HCT116 (cell line): ENCODE data around the gene HOOK1. TPM values are rescaled to one million over a fixed set of nuclear protein-coding genes. Genes with fewer than 3 reads are reported as not detected.

Source experiments
- ATAC-seq: fragments of 200-7000 bp; cut with Tn5 transposase; 2 replicates; pipeline ENCODE4 v1.9.1; 2020; ENCODE audit warnings: mild to moderate bottlenecking, moderate library complexity
- BruUV-seq: library from RNA; stranded (reverse); fragments of 400-500 nt; replicated peaks from 2 replicates; lab custom pipeline; 2021; lab: Mats Ljungman, UMichigan
- CTCF ChIA-PET: fragments of 300-600 bp; sonication (Branson Sonifier 250); formaldehyde crosslinking; loops from one replicate; lab custom pipeline; 2021; ENCODE audit warnings: antibody characterized with exemption; lab: Charles Lee
- POLR2A ChIA-PET: fragments of 300-600, 350-600 bp; sonication (Branson Sonifier 250); formaldehyde crosslinking; loops from one replicate; lab custom pipeline; 2021; ENCODE audit warnings: antibody characterized with exemption; lab: Charles Lee
- RAD21 ChIA-PET, 2 experiments: fragments of 300-600 bp; sonication (Branson Sonifier 250); formaldehyde crosslinking; loops; one replicate each; lab custom pipeline; 2023; ENCODE audit warnings: low total read pairs in 2 of 2; ENCODE audit not compliant: uncharacterized antibody in 2 of 2, unreplicated experiment in 2 of 2, low non-redundant PET in 1 of 2; lab: Charles Lee
- DNase-seq: peaks from one replicate; pipeline ENCODE4 v3.0.0-alpha.2; 2010; ENCODE audit warnings: low read depth, low spot score
- H2AFZ ChIP-seq: fragments of 200-600 bp; shearing (Covaris generic), sonication (generic); 2 replicates; pipeline ENCODE4 v1.6.1; 2017; ENCODE audit warnings: low read depth, mixed run types, mixed read lengths, antibody characterized with exemption, low read length; ENCODE audit not compliant: poor library complexity, severe bottlenecking
- H3K27ac ChIP-seq: 2 replicates; pipeline ENCODE4 v1.5.1; 2012; ENCODE audit warnings: low read depth, low read length
- H3K27me3 ChIP-seq: fragments of 200-600 bp; sonication (generic); 2 replicates; pipeline ENCODE4 v1.6.1; 2016; ENCODE audit warnings: mixed run types, low read length, mixed read lengths; ENCODE audit not compliant: insufficient read depth
- H3K36me3 ChIP-seq, 2 experiments: fragments of 200-500 bp in 1 of 2; fragments of 200-600 bp in 1 of 2; sonication (Bioruptor generic) in 1 of 2; sonication (generic) in 1 of 2; 2 replicates each; pipeline versions ENCODE4 v1.5.1 to v1.6.1; 2014 to 2016; ENCODE audit warnings: low read length in 2 of 2, inconsistent platforms in 1 of 2, mixed read lengths in 1 of 2, mixed run types in 1 of 2; ENCODE audit not compliant: insufficient read depth in 2 of 2, control insufficient read depth in 1 of 2
- H3K4me1 ChIP-seq, 2 experiments: fragments of 200-600 bp in 1 of 2; sonication (generic) in 1 of 2; 2 replicates each; pipeline versions ENCODE4 v1.5.1 to v1.6.1; 2012 to 2017; ENCODE audit warnings: low read length in 2 of 2, inconsistent platforms in 1 of 2, mild to moderate bottlenecking in 1 of 2, mixed read lengths in 1 of 2, mixed run types in 1 of 2, moderate library complexity in 1 of 2; ENCODE audit not compliant: insufficient read depth in 2 of 2, control insufficient read depth in 1 of 2
- H3K4me2 ChIP-seq: fragments of 200-600 bp; sonication (generic); 2 replicates; pipeline ENCODE4 v1.6.1; 2017; ENCODE audit warnings: mixed run types, low read length, mixed read lengths
- H3K4me3 ChIP-seq, 2 experiments: fragments of 200-600 bp in 1 of 2; sonication (generic) in 1 of 2; replicated peaks in 1 of 2; 2 replicates each; pipeline ENCODE4 v1.5.1; 2011 to 2016; ENCODE audit warnings: low read length in 2 of 2, control low read depth in 1 of 2, low read depth in 1 of 2, mild to moderate bottlenecking in 1 of 2, mixed read lengths in 1 of 2, mixed run types in 1 of 2
- H3K79me2 ChIP-seq: fragments of 200-600 bp; sonication (generic); 2 replicates; pipeline ENCODE4 v1.6.1; 2017; ENCODE audit warnings: mild to moderate bottlenecking, mixed run types, low read length, moderate library complexity, mixed read lengths; ENCODE audit not compliant: insufficient read depth
- H3K9ac ChIP-seq: fragments of 200-600 bp; sonication (generic); 2 replicates; pipeline ENCODE4 v1.6.1; 2016; ENCODE audit warnings: low read length, mixed read lengths
- H3K9me2 ChIP-seq: fragments of 200-600 bp; sonication (generic), shearing (Covaris generic); 2 replicates; pipeline ENCODE4 v1.6.1; 2017; ENCODE audit warnings: mixed run types, mild to moderate bottlenecking, moderate library complexity; ENCODE audit not compliant: insufficient read depth
- H3K9me3 ChIP-seq, 2 experiments: fragments of 200-500 bp in 1 of 2; fragments of 200-600 bp in 1 of 2; sonication (Bioruptor generic) in 1 of 2; sonication (generic) in 1 of 2; 2 replicates each; pipeline ENCODE4 v1.6.1; 2014 to 2017; ENCODE audit warnings: low read length in 2 of 2, mixed read lengths in 2 of 2, inconsistent platforms in 1 of 2, low read depth in 1 of 2, mild to moderate bottlenecking in 1 of 2, mixed run types in 1 of 2, moderate library complexity in 1 of 2; ENCODE audit not compliant: control insufficient read depth in 1 of 2, insufficient read depth in 1 of 2
- H4K20me1 ChIP-seq: fragments of 200-600 bp; sonication (generic), shearing (Covaris generic); 2 replicates; pipeline ENCODE4 v1.6.1; 2017; ENCODE audit warnings: mixed run types, mild to moderate bottlenecking, moderate library complexity; ENCODE audit not compliant: insufficient read depth
- ATF3 ChIP-seq: IDR thresholded peaks from 2 replicates; pipeline ENCODE4 v1.6.1; 2012
- CBX3 ChIP-seq: IDR thresholded peaks from 2 replicates; pipeline ENCODE4 v1.6.1; 2012; ENCODE audit warnings: low read depth
- ELF1 ChIP-seq: IDR thresholded peaks from 2 replicates; pipeline ENCODE4 v1.6.1; 2012; ENCODE audit warnings: low read depth, borderline replicate concordance
- EZH2 ChIP-seq: fragments of 200-600 bp; sonication (generic); IDR thresholded peaks from 2 replicates; pipeline ENCODE4 v1.6.1; 2017; ENCODE audit warnings: antibody characterized with exemption, mixed run types
- FOSL1 ChIP-seq: IDR thresholded peaks from 2 replicates; pipeline ENCODE4 v1.6.1; 2012; ENCODE audit warnings: low read depth
- JUND ChIP-seq: IDR thresholded peaks from 2 replicates; pipeline ENCODE4 v1.6.1; 2012
- POLR2A ChIP-seq: IDR thresholded peaks from 2 replicates; pipeline ENCODE4 v1.7.0; 2011; ENCODE audit warnings: borderline replicate concordance; ENCODE audit not compliant: insufficient read depth, insufficient read length; ENCODE audit errors: extremely low read depth
- RAD21 ChIP-seq: IDR thresholded peaks from 2 replicates; pipeline ENCODE4 v1.6.1; 2012; ENCODE audit warnings: low read depth, mild to moderate bottlenecking
- REST ChIP-seq: IDR thresholded peaks from 2 replicates; pipeline ENCODE4 v1.6.1; 2012; ENCODE audit warnings: low read depth
- ZBTB33 ChIP-seq: IDR thresholded peaks from 2 replicates; pipeline ENCODE4 v1.6.1; 2011; ENCODE audit warnings: mild to moderate bottlenecking, low read length, moderate library complexity; ENCODE audit not compliant: insufficient replicate concordance; ENCODE audit errors: extremely low read depth
- ZFX ChIP-seq: fragments of 450-650 bp; IDR thresholded peaks from 2 replicates; pipeline ENCODE4 v1.6.1; 2017
- ZNF274 ChIP-seq: fragments of 200-500 bp; sonication (Bioruptor generic); IDR thresholded peaks from 2 replicates; pipeline ENCODE4 v1.6.1; 2014; ENCODE audit warnings: mild to moderate bottlenecking, low read depth, low read length, inconsistent platforms
- intact Hi-C: fragments of 100-400 bp; cut with micrococcal nuclease; formaldehyde crosslinking; loops from 2 replicates; pipeline ENCODE4 v1.10.0; 2022
- total RNA-seq: library from RNA; stranded (reverse); gene quantifications from one replicate; pipeline ENCODE4 v1.2.1, GENCODE V29; 2021; ENCODE audit not compliant: unreplicated experiment

HOOK1 gene
- total RNA-seq, 1 experiment from 2014 or later: 30.9 TPM

- Histone ChIP-seq H3K27me3 (no peaks in the 10 kb centered on the region), H3K27ac (no peak overlapping the region), H3K4me3 (no peak overlapping the region), H3K4me1 (no peaks in the 10 kb centered on the region), H3K9me2 (no peaks in the 10 kb centered on the region), H3K36me3 (no peaks in the 10 kb centered on the region), H3K79me2 (no peaks in the 10 kb centered on the region), H2AFZ (no peak overlapping the region), H3K9me3 (no peaks in the 10 kb centered on the region), H3K9ac (no peak overlapping the region), H4K20me1 (no peaks in the 10 kb centered on the region), H3K4me2 (no peak overlapping the region)
- ChIA-PET POLR2A (no interaction called here), RAD21 (no interaction called here), CTCF (no interaction called here)
- no peak for ATAC-seq
- no peak for TF ChIP-seq RAD21
- TF ChIP-seq ATF3: no peak
- no peak for TF ChIP-seq REST
- TF ChIP-seq CBX3: no peak
- TF ChIP-seq EZH2: no peak
- TF ChIP-seq POLR2A: no peak
- no peak for TF ChIP-seq ZBTB33
- no peak for TF ChIP-seq FOSL1
- no peak for TF ChIP-seq ELF1
- no peak for TF ChIP-seq JUND
- no peak for TF ChIP-seq ZFX
- no peak for TF ChIP-seq ZNF274
- DNase-seq: no peak
- no TSS peak for BruUV-seq
- intact Hi-C loops: no loop called here
Observed at GRCh38 chr1:59767119-59767518, 47.6 kb upstream of the HOOK1 start.
